ENCODE measurements around the gene MED23.
"Not testable (repeated sequence)": the region's sequence is repeated elsewhere in the genome, so short reads cannot be mapped to it uniquely, and the experiment has no call there.

MED23 gene

GRCh38 chr6:131574686-131575085 is 53.4 kb downstream of the MED23 start:
- no peak for DNase-seq (ENCODE audit: low read depth in 2 of 2)

GRCh38 chr6:131574133-131574532 is 53.9 kb downstream of the MED23 start:
- no peak for DNase-seq (ENCODE audit: low read depth in 2 of 2)

- no peak for DNase-seq (ENCODE audit: low read depth in 2 of 2)
Observed at GRCh38 chr6:131572686-131573415, 55.2 kb downstream of the MED23 start, which contains the start of gene ARG1. Gene ARG1 (plus strand): TSS chr6:131573226. CDS start chr6:131573283, 57 bp downstream.

DNA sequence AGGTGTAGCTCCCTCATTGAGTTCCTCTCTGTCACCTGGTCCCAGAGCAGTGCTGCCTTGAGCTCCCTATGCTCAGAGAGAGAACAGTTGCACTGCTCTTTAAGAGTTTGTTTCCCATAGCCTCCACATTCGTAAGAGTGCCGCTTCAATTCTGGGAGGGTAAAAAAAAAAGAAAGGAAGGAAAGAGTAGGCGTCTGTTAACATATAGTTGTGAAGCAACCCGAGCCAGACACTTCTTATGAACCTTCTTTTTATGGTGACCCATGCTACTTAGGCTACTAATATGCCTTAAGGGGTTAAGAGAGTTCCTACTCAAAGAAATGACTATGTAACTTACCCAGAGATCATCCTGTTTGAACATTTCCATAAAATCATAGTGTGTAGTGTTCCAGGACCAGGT is 59.3 kb downstream of the MED23 start:
- DNase-seq (ENCODE audit: low read depth in 2 of 2) = no peak

GRCh38 chr6:131565056-131565455 is 63.0 kb downstream of the MED23 start:
- DNase-seq (ENCODE audit: low read depth in 2 of 2) = no peak

- DNase-seq (ENCODE audit: low read depth in 2 of 2) = no peak
Observed at GRCh38 chr6:131561925-131562707, 65.9 kb downstream of the MED23 start.

DNA sequence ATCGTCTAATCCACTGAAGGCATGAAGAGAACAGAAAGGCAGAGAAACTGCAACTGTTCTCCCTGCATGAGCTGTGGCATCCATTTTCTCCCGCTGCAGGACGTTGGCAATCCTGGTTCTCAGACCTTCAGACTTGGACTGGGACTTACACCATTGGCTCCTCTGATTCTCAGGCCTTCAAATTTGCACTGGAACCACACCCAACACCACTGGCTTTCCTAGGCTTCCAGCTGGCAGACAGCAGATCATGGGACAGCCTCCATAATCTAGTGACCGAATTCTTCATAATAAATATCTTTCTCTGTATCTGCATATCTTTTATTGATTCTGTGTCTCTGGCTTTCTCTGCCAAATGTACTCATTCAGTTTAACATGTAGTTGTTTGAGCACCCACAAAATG is 69.1 kb downstream of the MED23 start:
- DNase-seq (ENCODE audit: low read depth in 2 of 2) = no peak

- DNase-seq (ENCODE audit: low read depth in 2 of 2) = no peak
Observed at GRCh38 chr6:131555992-131556391, 72.0 kb downstream of the MED23 start.

DNA sequence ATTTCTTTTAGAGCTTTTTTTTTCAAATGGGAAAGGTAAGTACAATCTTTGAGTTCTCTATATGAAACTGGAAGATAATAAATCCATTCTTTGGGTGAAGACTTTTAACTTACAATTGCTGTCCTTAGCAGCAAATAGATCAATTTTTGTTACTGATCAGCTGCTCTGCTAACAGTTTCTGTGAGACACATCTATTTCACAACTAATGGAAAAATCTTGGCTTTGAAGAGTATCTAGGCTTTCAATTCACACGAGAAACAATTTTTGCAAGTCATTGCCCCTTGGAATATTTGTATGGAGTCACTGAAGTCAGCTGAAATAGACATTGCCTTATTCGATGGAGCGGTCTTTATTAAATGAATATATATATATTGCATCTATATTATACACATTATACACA is 75.5 kb downstream of the MED23 start:
- no peak for DNase-seq (ENCODE audit: low read depth in 2 of 2)

DNA sequence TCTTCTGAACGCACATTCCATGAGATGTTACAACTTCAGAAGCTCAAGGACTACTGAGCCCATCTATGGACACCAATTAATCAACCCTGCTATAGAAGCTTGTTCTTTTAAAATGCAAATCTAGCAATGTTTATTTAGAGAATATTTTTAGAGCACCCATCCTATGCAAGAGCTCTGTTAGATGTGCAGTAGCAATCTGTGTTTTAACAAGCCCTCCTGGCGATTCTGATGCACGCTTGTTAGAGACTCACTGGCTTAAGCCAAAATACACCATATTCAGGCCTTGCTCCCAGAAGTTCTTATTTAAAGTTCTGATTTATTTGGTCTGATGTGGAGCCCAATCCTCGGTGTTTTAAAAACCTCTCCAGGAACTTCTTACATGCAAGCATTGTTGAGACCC is 76.1 kb downstream of the MED23 start:
- no peak for DNase-seq (ENCODE audit: low read depth in 2 of 2)

- DNase-seq (ENCODE audit: low read depth in 2 of 2) = no peak
Observed at GRCh38 chr6:131549811-131550210, 78.2 kb downstream of the MED23 start.

DNA sequence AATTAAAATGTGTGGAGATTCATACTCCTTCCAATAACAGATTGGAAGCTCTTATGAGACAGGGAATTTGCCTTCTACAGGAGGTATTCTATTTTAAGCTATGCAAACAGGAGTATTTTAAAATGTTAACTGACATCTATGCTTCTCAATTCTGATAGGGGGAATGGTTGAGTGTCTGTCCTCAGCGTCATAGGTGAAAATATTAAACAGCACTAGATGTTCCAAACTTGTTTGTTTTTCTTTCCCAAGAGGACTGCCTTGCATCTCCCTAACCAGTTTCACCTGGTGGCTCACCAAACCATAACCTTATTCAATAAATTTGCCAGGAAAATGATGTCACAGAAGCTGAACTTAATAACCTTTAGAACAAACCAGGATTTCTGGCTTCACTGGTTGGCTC is 79.6 kb downstream of the MED23 start:
- DNase-seq (ENCODE audit: low read depth in 2 of 2) = no peak

GRCh38 chr6:131547488-131547887 is 80.6 kb downstream of the MED23 start:
- DNase-seq (ENCODE audit: low read depth in 2 of 2) = no peak

DNA sequence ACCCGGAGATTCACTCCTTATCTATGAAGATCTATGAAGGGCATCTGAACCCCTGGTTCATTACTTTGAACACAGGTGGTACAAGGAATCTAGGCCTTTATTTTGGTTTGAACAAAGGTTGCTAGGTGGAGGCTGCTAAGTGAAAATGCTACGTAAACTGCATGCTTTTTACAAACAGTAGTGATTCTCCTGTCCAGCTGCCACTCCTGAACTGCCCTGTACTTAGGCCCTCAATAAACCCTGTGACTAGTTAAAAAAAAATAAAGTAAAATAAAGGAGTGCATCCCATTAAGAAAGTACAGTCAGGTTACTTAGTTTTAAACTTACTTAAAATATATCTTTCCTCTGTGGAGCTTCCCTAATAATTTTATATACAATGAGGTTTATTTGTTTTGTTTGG is 82.7 kb downstream of the MED23 start:
- DNase-seq (ENCODE audit: low read depth in 2 of 2) = no peak

GRCh38 chr6:131538615-131539014 is 89.4 kb downstream of the MED23 start:
- not testable (repeated sequence) for DNase-seq (ENCODE audit: low read depth in 2 of 2)

DNA sequence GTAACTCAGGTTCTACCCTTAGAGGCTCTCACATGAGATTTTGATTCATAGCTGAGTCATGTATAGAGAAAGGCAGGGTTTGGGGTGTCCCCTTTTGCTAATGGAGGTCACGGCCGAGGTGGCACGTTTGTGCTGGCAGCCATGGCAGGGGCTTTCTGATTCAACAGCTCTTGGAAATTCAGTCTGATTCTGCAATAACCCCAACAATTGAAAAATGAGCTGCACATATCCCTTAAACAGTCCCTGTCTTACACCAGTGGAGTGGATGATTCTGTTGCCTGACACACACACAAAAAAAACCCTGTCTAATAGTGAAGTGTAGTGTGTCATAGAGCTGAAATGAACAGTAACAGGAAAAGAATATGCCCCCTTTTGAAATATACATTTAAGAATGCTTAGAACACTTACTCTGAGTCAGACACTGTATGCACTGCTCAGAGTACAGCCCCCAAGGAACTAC is 95.4 kb downstream of the MED23 start:
- peak; percentile 35 to 51 for DNase-seq (ENCODE audit: low read depth in 2 of 2)

- not testable (repeated sequence) for DNase-seq (ENCODE audit: low read depth in 2 of 2)
Observed at GRCh38 chr6:131531681-131532080, 96.4 kb downstream of the MED23 start.

- DNase-seq (ENCODE audit: low read depth in 2 of 2) = not testable (repeated sequence)
Observed at GRCh38 chr6:131530936-131531335, 97.1 kb downstream of the MED23 start.

- no peak for DNase-seq (ENCODE audit: low read depth in 2 of 2)
Observed at GRCh38 chr6:131524695-131525336, 103.2 kb downstream of the MED23 start.

DNA sequence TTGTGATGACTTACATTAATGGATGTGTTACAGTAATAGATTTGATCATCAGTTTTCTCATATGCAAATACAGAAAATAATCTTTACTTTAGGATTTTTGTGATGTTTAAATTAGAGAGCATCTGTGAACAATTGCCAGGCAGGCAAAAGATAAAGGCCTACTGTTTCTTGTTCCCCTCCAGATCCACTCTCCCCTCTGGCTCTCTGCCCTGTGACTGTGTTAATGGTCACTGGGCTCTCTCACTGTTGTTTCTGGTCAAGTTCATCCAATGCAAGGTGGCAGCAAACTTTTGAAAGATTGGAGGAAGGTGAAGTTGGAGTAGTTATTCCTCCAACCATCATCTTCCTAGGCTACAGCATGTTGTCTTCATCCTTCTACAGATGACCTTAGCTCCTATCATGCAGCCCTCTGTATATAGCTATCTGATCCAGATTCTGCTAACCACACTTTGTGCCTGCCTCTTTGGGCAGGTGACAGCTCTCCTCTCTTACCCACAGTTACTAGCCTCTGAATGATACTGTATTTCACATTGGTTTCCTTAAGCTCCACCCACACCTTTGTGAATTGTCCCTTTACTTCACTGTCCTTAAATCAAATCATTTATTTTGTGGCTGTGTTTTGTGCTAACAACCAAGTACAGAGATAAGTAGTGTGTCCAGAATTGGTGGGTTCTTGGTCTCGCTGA is 103.9 kb downstream of the MED23 start:
- DNase-seq (ENCODE audit: low read depth in 2 of 2) = no peak
